ENCODE data around the gene COPRS.

- TF ChIP-seq, protein P1, sequence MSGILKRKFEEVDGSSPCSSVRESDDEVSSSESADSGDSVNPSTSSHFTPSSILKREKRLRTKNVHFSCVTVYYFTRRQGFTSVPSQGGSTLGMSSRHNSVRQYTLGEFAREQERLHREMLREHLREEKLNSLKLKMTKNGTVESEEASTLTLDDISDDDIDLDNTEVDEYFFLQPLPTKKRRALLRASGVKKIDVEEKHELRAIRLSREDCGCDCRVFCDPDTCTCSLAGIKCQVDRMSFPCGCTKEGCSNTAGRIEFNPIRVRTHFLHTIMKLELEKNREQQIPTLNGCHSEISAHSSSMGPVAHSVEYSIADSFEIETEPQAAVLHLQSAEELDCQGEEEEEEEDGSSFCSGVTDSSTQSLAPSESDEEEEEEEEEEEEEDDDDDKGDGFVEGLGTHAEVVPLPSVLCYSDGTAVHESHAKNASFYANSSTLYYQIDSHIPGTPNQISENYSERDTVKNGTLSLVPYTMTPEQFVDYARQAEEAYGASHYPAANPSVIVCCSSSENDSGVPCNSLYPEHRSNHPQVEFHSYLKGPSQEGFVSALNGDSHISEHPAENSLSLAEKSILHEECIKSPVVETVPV (CRISPR knock-in tag; IDR thresholded peaks at IDR 0.05), result no peak
- TF ChIP-seq ZNF70 (CRISPR knock-in tag; IDR thresholded peaks at IDR 0.05), result no peak
These were observed 21.3 kb upstream of the COPRS start for GRCh38 chr17:31880311-31880710.
